HG03439 (cell line): Measurements from ENCODE around the gene ANKIB1.
"Not testable (repeated sequence)": the region's sequence is repeated elsewhere in the genome, so short reads cannot be mapped to it uniquely, and the experiment has no call there.

Source experiments
- ATAC-seq: cut with Tn5 transposase; IDR thresholded peaks from one replicate; pipeline ENCODE4 v1.9.1; 2021; ENCODE audit warnings: mild to moderate bottlenecking, moderate library complexity; ENCODE audit not compliant: unreplicated experiment

The ANKIB1 gene

DNA sequence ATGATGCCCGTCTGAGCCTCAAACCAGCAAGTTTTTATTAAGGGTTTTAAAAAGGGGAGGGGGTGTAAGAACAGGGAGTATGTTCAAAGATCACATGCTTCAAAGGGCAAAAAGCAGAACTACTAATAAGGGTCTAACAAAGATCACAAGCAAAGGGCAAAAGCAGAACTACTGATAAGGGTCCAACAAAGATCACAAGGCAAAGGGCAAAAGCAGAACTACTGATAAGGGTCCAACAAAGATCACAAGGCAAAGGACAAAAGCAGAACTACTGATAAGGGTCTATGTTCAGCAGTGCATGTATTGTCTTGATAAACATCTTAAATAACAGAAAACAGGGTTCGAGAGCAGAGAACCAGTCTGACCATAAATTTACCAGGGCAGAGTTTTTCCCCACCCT, 196.9 kb downstream of the ANKIB1 start:
- not testable (repeated sequence) for ATAC-seq

DNA sequence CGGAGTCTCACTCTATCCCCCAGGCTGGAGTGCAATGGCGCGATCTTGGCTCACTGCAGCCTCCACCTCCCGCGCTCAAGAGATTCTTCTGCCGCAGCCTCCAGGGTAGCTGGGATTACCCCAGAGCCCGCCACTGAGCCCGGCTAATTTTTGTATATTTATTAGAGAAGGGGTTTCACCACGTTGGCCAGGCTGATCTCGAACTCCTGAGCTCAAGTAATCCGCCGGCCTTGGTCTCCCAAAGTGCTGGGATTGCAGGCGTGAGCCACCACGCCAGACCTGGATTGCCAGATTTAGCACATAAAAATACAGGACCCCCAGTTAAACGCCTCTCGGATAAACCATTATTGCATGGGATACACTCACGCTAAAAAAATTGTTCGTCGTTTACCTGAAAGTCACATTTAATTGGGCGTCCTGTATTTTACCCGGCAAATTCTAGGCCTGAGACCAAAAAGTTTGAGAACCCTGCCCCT, 201.1 kb downstream of the ANKIB1 start:
- ATAC-seq, result no peak

DNA sequence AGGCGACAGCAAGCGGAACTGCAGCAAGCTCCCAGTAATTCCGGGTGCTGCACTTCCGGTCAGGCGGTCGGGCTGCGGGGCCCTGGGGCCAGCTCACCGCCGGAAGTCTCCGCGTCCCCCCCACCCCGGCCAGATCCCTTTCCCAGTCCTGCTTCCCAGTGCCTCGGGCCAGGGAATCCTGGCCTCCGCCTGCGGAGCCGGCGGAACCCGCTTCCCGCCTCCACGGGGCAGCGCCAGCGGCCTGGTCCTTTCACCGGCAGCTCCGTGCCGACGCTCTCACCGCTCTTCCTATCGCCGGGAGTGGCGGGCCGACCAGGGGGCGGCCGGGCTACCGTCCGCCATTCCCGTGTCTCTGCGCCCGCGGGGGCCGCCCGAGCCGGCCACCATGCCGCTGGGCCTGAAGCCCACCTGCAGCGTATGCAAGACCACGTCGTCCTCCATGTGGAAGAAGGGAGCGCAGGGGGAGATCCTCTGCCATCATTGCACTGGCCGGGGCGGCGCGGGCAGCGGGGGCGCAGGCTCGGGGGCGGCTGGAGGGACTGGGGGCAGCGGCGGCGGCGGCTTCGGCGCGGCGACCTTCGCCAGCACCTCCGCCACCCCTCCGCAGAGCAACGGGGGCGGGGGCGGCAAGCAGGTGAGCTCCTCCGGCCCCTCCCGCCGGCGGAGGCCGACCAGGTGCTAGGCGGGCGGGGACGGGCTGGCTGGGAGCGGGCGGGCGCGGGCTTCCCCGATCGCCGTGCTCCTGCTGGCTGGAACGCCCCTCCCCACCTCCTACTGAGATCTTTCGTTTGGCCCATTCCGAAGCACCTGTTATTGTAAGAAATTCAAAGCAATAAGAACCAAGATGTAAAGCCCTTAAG, 201.8 kb downstream of the ANKIB1 start, which contains the start of gene GATAD1:
Gene GATAD1 (plus strand): TSS at position 138 of the 860 bp plus-strand sequence. CDS start 248 bp downstream, at position 386.
- peak; percentile 89 for ATAC-seq

DNA sequence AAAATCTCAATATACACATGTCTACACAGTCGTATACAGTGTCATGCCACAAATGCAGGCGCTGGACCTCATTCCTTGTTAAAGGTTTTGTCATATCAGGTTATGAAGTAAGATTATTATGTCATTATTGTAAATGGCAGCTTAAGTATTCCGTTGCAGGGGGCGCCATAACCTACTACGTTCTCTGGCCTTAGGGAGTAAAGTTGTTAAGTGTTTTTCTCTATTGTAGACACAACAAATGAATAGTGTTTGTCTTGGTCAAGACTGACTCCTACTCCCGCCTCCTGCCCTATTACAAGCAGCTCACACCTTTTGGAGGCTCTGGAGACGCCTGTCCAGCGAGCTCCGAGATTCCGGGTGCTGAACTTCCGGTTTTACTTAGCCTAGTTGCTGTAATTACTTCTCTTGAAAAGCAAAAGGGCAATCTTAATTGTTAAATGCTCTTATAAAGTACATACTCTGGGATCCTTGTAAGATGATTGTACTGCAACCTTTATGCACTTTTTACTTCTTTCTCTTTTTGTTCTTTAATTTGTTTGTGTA, 202.5 kb downstream of the ANKIB1 start:
- ATAC-seq, result peak; percentile 36
